Stimulated activated CD8-positive, alpha-beta memory T cell treated with anti-CD3 and anti-CD28 coated beads, Interleukin-4, amount 100 ng/mL, for 48 hours (primary cell): ENCODE results near the gene MYBBP1A.

Experiments used
- DNase-seq: peaks from one replicate; pipeline ENCODE4 v3.0.0-alpha.2; 2020

Gene MYBBP1A

DNA sequence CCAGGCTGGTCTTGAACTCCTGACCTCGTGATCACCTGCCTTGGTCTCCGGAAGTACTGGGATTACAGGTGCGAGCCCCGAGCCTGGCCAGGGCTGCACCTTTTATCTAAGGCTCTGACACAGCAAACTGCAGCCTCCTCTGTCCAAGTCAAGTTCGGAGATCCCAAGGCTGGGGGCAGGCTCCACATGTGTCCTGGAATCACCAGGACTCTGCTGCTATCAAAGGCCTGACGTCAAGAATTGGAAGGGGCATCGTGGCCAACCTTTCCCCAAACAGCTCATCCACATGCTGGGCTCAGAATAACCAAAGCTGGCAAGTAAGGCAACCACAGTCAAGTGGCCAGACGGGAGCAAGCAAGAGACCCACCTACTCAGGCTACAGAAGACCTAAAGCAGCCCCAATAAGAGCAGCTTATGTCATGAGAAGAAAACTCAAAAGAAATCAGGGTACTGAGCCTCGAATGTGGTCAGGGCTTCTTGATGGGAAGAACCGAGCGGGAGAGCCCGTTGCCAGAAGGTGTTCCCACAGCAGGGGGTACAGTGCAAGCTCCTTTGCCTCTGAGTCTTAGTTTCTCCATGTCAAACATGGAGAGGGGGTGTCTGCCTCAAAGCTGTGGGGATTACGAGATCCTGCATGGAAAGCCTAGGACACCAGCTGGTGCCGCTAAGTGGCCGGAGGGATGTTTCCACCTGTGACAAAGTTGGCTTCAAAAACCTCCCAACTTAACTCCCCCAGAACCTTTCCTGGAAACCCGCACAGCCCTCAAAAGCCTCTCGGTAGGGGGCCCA is 7.9 kb downstream of the MYBBP1A start:
- DNase-seq, result no peak

DNA sequence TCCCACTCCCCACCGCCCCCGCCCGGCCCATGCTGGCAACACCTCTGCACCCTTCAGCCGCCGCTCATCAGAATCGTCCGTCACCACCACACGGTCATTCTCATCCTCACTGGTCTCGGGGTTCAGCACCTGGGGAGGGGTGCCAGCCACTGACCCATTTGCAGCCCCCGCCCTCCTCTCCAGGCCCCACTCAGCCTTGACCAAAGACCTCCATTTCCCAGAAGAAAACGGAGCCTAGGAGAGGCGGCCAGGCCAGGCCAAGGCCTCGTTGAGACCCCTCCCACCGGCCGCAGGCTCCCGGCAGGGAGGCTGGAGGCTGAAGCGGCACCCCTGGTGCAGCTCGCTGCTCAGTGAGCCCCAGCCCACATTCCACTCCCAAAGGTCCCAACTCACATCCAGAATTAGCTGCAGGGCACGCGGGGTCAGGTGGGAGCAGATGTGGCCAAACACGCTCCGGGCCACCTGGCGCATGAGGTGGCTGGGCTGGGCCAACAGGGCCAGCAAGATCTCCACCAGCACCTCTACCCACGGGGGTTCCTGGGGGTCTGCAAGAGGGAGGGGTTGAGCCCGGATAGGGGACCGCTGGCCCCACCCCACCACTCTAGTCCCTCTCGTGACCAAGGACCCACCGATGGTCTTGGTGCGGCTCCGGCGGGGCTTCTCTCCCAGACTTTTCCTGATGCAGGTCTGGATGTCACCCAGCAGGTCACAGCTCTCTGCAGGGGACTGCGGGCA is 9.8 kb downstream of the MYBBP1A start:
- DNase-seq, result no peak

DNA sequence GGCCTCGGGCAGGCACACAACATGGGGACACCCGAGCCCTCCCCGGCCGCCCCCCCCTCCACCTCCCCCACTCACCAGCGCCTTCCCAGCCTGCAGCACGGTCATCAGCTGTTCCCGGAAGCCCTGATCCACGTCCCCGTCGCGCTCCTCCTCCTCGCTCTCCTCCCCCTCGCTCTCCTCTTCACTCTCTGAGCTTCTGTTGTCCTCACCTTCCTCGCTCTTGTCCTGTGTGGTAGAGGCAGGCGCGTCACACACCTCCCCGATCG is 10.3 kb downstream of the MYBBP1A start:
- DNase-seq, result no peak

DNA sequence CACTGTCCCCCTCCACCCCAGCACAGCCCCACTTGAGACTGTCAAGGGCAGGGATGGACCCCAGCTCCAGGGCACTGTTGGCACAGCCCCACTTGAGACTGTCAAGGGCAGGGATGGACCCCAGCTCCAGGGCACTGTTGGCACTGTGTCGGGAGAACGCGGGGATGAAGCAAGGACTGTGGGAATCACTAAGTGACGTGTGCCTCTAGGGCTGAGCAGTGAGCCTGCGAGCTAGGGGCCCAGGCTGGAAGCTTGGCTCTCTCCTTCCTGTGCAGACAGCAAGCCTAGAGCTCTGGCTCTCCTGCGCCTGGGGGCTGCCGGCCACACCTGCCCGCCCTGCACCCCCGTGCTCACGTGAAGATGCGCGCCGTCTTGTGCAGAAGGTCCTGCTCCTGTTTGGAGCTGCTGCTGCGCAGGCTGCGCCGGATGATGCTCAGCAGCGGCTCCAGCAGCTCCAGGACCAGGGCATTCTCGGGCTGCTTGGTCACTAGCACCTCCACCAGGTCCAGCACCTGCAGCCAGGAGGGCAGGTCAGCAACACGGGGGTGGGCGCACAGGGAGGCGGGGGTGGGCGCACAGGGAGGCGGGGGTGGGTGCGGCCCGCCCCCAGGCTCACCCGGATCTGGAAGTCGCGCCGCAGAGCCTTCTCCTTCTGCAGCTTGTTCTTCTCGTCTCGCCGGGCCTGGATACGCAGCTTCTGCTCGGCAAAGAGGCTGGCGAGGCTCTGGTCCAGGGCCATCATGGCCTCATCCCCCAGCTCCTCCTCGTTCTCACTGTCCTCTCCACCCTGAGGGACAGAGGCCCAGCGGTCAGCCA is 10.8 kb downstream of the MYBBP1A start:
- no peak for DNase-seq

DNA sequence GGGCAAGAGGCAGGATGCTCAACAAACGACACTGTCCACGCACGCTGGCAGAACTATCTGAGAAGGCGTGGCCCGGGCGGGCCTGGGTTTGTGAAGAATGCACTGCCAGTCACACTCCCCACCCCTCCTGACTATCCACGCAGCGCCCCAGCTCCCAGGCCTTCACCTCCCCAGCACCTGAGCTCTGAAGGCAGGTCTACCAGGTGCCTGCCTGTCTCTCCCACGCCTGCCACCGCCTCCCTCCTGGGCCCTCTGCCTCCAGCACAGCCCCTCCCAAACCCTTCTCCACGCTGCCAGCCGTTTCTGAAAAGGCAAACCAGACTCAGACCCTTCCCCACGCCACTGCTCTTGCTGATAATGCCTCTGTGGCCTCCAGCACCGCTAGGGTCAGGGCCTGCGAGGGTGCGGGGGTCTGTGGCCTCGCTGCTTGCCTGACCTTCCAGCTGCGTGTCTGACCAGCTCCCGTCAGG is 11.6 kb downstream of the MYBBP1A start:
- DNase-seq, result no peak

DNA sequence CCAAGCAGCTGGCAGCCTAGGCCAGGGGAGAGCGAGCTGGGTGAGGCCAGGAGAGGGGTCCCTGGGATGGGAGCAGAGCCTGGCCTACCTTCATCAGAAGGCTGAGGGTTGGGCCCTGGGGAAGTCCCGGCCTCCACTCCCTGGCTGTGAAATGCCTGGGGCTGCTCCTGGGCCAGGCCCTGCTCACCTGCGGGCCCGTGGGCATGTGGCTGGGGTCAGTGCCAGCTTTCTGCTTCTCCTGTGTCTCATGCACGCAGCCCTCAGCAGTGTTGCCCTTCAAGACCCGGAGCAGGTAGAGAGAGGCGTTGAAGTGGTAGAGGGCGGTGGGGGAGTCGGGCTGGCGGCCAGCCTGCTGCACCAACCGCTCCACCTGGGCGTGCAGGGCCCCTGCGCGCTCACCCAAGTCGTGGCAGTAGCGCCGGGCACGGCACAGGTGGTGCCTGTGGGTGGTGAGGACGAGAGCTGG is 12.4 kb downstream of the MYBBP1A start:
- no peak for DNase-seq

DNA sequence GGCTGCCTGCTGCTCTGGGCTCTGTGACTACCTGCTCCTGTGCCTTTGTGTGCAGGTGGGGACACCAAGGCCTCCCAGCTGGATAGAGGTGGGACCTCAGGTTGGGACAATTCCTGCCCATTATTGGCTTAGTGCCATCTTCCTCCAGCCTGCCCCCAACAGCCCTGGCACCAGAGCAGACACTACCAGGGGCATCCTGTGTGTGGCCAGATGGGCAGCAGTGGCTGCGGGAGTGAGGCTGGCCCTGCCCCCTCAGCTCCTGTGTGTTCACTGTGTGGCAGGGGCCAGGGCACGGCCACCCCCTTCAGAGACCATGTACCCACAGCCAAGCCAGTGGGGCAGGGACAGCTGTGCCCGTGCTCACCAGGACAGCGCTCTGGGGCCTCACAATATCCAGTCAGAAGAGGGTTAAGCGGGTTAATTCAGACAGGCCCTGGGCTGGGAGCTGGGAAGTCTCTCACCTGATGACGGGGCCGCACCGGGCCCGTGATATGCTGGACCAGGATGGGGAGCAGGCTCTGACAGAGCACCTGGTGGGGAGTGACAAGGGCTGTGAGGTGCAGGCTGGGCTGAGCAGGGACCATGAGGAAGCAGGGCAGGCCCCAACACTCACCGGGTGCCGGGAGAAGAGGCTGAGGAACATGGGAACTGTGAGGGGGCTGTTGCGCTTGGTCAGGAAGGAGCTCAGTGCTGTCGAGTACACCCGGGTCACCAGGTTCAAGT is 13.0 kb downstream of the MYBBP1A start:
- no peak for DNase-seq

DNA sequence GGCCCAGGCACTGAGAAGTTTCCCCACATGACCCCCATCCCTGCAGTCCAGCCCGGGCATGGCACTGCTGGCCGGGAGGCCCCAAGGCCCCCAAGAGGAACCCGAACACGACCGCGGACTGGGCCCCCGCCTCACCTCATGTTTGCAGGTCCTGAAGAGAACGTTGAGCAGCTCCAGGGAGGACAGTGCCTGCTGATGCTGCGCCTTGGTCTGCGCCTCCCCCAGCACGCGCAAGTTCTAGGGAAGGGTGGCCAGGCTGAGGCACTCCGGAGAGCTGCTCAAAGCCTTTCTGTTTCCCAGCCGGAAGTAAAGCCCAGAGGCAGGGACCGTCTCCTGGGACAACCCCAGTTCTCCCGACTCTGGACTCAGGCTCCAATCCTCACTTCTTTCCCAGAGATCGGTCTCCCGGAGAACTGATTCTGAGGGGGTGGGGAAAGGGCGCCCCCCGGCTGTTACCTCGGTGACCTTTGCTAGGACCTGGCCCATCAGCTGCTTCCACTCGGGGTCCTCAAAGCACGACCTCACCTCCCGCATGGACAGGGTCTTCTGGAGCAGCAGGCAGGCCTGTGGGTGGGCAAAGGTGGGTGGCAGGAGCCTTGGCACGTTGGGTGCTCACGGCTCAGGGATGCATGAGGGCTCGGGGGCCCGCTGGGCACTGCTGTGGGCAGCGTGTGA is 13.7 kb downstream of the MYBBP1A start:
- DNase-seq, result no peak

DNA sequence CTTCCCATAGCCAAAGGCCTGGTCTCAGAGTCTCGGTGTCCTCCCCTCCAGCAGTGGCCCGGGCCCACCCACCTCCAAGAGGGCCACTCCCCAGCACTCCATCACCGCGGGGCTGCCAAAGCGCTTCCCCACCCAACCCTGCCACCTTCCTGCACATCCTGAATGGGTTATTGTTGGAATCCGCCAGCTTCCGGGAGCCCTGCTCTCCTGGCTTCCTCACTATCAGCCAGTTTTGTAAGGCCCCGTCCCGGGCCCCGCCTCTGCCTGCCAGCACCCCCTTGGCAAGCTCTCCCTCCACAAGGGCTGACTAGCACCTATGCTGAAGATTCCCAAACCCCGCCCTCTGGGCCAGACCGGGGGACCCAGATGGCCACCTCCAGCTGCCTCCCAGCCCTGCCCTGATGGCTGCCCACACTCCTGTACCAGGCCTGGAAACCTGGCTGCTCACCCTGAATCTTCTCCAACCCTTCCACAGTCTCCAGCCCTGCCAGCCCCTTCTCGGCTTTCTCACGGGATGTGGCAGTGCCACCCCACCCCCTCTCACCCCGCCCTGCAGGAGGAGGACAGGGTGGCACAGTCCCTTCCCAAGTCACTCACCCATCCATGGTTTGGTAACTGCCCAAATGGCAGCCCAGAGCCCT is 14.4 kb downstream of the MYBBP1A start:
- no peak for DNase-seq

DNA sequence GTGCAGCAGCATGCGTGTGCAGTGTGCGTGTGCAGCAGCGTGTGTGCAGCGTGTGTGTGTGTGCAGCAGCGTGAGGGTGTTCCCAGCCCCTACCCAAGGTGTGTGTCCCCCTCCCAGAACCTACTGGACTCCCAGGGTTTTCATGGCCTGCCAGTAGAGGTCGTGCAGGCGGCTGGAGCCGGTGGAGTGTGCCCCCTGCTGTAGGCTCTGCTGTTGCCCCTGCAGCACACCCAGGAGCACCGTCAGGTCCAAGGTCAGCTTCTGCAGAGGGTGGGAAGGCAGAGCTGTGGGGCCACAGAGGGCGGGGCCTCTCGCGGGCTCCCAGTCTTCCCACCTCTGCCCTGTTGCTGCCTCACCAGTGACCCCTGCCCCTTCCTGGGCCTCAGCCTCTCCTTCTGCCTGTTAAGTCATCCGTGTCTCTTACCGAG is 14.9 kb downstream of the MYBBP1A start:
- no peak for DNase-seq

DNA sequence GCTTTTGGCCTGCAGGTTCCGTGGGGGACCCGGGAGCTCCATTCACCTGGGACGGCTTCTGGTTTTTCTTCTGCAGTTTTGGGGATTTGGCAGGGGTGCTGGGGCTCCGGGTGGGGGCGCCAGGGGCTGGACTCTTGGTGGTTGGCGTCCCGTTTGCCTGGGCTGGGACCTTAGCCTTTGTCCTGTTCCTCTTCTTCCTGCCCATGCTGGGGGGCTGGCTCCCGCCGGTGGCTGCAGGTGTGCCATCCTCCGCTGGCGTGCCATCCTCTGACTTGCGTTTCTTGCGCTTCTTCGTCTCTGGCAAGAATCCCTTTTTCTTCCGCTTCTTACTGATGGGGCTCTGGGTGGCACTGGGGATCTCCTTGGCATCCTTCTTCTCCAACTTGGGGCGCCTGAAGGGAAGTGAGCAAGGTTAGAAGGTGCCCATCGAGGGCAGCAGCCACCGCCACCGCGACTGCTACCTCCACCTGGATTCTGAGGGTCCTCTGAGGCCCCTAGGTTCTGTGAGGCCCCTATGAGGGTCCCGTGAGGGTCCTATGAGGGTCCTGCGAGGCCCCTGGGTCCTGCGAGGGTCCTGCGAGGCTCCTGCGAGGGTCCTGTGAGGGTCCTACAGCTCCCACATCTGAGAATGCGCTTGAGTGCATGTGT is 15.5 kb downstream of the MYBBP1A start:
- DNase-seq, result no peak

DNA sequence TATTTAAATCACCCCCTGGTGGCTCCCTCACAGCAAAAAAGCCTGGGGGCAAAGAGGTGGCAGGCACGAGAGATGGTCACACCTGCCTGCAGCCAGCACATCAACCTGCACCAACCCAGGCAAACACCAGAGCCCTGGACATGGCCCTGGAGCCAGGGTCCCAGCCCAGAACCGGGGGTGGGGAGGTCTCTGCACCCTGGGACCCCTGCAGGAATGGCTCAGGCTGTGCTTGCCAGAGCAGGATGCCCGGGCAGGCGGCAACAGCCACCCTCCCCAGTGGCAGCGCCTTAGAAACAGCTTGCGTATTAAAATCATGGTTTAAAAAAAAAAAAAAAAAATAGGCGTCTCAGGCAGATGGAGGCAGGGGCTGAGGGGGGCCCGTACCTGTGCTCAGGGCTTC is 16.2 kb downstream of the MYBBP1A start:
- DNase-seq, result no peak

DNA sequence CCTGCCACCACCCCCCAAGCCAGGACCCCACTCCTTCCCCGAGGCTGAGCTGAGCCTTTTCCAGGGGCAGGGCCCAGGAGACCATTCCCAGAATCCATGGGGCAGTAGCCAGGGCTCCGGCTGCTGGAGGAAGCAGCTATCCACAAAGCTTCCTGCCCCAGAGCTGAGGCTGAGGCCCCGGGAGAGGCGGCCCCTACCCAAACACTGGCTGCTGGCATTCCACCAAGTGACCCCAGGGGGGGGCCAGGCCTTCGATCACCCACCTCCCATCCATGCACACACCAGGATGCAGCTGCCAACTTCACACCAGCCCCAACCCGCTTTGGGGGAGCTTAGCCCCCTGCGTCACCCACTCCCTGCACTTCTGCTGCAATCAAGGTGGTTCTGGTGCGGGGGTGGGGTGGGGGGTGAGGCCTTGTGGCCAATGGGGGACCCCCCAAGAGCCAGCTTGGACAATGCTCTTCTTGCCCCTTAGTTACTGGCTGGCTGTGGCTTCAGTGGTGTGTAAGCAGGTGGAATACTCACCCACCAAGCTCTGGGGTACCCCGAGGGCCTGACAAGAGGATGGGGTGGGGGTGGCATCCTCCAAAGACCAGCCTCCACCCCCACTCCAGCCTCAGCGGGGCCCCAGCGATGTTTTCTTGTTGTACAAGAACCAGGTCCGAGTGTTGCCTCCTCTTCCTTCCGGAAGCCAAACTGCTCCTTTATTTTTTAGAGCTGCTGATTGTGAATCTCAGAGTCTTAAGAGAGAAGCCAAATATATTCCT is 16.8 kb downstream of the MYBBP1A start:
- DNase-seq, result no peak

DNA sequence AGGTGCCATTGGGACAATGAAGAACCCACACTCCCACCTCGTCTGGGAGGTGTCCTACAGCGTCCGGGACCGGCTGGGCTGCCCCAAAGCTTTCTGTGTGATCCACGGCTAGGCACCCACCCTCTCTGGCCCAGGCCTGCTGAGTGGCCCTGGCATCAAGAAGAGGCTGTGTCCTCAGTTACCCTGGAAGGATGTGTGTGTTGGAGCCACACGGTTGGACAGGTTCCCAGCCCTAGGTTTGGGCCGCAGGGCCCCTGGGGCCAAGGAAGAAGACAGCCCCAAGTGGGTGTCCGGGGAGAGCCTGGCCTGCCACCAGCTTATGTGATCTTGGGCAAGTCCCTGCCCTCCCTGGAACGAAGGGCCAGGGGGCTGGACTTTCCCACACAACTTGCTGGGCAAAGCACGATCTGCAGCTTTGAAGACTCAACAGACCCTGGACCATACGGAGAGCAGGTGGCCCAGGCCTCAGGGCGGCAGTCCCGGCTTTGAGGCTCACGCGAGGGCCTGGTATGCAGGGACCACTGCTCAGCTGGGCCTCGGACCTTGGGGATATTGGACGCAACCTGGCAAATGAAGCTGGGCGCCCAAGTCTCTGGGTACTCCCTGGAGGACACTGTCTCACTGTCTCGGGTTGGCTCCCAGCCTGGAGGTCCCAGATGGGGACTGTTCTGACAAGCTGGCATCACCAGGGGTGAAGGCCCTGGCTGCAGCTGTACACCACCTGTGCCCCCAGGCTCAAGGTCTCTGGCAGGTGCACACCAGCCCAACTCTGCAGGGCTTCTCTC is 17.5 kb downstream of the MYBBP1A start:
- DNase-seq, result no peak

DNA sequence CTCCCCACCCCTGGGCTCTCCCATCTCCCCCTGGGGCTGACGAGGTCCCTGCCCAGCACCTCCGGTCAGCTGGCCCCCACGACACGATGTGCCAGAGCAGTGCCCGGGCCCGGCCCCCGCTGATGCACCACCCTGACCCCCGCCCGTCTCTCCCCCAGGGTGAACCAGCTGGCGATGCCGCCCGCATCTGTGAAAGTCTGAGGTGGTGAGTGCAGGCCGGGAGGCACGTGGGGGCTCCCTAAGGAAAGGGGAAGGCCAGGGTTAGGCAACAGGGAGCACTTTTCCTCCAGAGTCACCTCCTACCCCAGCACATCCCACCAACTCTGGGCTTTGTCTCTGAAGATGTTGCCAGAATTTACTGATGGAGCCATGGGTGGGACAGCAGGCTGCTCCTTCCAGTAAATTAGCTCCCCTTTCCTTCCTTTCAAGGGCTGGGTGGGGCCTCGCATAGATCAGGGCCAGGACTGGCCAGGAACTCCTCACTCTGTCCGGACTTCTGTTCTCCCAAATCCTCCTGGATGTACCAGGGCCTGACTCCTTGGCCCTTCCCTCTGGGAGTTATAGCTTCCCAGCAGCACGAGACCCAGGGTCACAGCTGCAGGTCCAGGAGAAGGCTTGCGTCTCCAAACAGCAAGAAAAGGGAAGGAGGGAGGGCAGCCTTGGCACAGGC is 18.3 kb downstream of the MYBBP1A start:
- no peak for DNase-seq

DNA sequence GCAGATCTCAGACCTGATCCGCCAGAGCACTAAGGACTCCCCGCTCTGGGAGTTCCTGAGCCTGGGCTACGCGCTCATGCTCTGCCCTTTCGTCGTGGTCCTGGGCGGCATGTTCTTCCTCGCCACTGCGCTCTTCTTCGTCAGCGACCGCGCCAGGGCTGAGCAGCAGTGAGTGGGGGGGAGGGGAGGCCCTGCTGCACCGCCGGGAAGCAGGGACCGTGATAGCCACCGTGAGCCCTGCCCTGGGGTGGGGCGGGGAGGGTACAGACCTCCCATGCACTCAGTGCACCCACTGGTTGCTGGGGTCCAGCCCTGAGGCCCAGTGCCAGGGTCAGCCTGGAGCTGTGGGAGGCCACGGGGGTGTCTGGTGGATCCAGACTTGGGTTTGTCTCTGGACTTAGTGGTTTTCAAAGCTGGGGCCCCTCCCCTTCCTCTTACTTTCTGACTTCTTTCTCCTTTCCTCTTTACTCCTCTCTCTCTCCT is 18.9 kb downstream of the MYBBP1A start:
- no peak for DNase-seq

DNA sequence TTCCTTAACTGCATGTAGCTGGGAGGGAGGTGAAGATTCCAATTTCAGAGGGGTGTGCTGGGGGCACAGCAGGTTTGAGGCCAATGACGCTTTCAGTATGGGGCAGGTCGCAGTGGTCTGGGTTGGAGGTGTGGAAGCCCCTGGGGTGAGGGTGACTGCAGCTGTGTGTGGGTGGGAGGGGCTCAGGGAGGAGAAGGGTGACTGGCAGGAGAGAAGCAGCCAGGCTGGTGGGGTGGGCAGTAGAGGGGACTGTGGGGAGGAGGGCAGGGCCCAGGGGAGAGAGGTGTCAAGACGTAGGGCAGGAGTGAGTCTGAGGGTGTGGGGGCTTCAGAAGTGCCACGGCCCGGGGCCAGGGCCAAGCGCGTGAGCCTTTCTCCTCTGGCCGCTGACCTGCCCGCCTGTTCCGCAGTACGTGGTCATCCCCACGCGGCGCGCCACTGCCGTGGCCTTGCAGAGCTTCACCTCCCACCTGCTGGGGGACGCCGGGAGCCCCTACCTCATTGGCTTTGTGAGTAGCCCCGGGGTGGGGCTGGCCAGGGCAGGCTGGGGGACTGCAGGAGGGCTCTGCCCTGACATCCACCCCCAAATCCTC is 19.4 kb downstream of the MYBBP1A start:
- no peak for DNase-seq

DNA sequence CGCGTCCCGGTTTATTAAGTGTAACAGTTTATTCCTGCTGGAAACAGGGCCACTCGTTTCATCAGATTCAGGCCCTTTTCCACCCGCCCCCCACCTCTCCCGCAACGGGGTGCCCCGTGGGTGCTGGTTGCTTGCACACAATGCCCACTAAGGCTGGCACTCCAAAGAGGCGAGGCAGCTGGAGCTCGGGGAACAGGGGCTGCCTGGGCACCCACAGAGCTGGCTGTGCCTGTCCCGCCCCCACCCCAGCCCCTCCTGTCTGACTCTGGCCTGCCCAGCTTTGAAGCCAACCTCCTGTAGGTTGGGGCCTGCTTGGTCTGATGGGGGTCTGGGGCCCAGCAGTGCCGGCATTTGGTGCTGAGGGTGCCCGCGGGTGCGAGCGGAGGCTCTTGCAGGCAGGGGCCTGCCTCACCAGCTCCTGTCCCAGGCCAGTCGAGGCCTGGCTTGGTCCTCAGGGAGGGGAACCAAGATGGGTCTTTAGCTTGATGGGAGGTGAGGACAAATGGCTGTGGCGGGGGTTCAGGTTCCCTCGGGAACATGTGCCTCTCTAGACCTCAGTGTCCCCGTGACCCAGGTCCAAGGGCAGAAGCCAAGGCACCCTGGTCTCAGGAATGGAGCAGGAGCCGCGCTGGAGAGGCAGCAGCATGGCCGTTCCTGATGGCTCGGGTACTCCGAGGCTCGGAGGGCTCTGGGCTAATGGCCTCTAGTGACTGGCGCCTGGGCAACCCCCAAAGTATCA is 20.1 kb downstream of the MYBBP1A start:
- peak; percentile 36 for DNase-seq
